Psoas muscle (tissue), 8 donors: Measurements from ENCODE around the gene ARHGAP42. TPM values are rescaled to one million over a fixed set of nuclear protein-coding genes. Genes with fewer than 3 reads are reported as not detected.

Experiments used
- ATAC-seq, 4 donors: fragments of 200-7000 bp; cut with Tn5 transposase; one replicate each; pipeline ENCODE4 v1.9.1; 2020; ENCODE audit warnings: moderate library complexity in 3 of 4, mild to moderate bottlenecking in 2 of 4
- DNase-seq, 2 donors: peaks; one replicate each; pipeline ENCODE4 v3.0.0-alpha.2; 2020
- H3K27ac ChIP-seq: fragments of 200-600 bp; one replicate; pipeline ENCODE4 v1.8.0; 2022
- H3K27me3 ChIP-seq, 3 donors: fragments of 200-600 bp in 1 of 3; one replicate each; pipeline versions ENCODE4 v1.6.1 to v1.8.0; 2013 to 2022; ENCODE audit warnings: low read length in 2 of 3, mild to moderate bottlenecking in 2 of 3, moderate library complexity in 1 of 3; ENCODE audit not compliant: insufficient read depth in 3 of 3
- H3K36me3 ChIP-seq, 2 donors: fragments of 200-600 bp in 1 of 2; one replicate each; pipeline versions ENCODE4 v1.6.1 to v1.8.0; 2013 to 2022; ENCODE audit warnings: low read depth in 1 of 2, mild to moderate bottlenecking in 1 of 2, moderate library complexity in 1 of 2; ENCODE audit not compliant: insufficient read depth in 1 of 2
- H3K4me1 ChIP-seq: fragments of 200-600 bp; one replicate; pipeline ENCODE4 v1.8.0; 2022
- H3K4me3 ChIP-seq: fragments of 200-600 bp; one replicate; pipeline ENCODE4 v1.8.0; 2022; ENCODE audit warnings: mild to moderate bottlenecking
- H3K9me3 ChIP-seq: fragments of 200-600 bp; one replicate; pipeline ENCODE4 v1.8.0; 2022
- WGBS, 3 donors: extraction: QIAGEN DNeasy Blood & Tissue Kit; methylation state at CpG; one replicate each; pipeline versions ENCODE4 v1.1.6 to v1.1.7; 2013; 5-methylcytosine and 5-hydroxymethylcytosine counted together
- intact Hi-C, 2 donors: fragments of 100-400 bp; cut with DNase I; formaldehyde crosslinking; loops; one replicate each; pipeline versions ENCODE4 v1.11.0 to v1.14.2; 2022
- polyA plus RNA-seq, 3 donors: library from polyadenylated mRNA; stranded (reverse); fragments of 200-250 nt; gene quantifications; one replicate each; pipeline ENCODE4 v1.2.3, GENCODE V29; 2013
- total RNA-seq, 4 donors: library from RNA; stranded (reverse); fragmentation: NEBNext Ultra II Directional in 2 of 4; extraction: Animal tissue kit (Norgen Biotek cat#: 25700) in 2 of 4; gene quantifications; one replicate each; pipeline versions ENCODE4 v1.2.1 to v1.2.4, GENCODE V29; 2021 to 2023
- TF ChIP-seq, protein P1 (sequence below): fragments of 200-600 bp; IDR thresholded peaks from one replicate; pipeline ENCODE4 v1.8.0; 2022; ENCODE audit warnings: antibody characterized with exemption
- donor health status: healthy with polysubstance abuse.
- donor health status: DM: no; HTN: no; CAD: no; lungs with moderate emphysema.
- donor health status: Bipolar disorder and iron deficiency.
- donor health status: healthy.
- donor health status: DM: yes; HTN: yes; CAD: no.
- donor health status: DM: no; HTN: no; CAD: no.
- donor health status: DM: no; HTN: no; CAD: no.
- donor health status: DM: yes; HTN: yes; CAD: no.

The ARHGAP42 gene
- total and polyA plus RNA-seq, 7 donors: 3.8 to 12.3 (median 7.2) TPM

DNA sequence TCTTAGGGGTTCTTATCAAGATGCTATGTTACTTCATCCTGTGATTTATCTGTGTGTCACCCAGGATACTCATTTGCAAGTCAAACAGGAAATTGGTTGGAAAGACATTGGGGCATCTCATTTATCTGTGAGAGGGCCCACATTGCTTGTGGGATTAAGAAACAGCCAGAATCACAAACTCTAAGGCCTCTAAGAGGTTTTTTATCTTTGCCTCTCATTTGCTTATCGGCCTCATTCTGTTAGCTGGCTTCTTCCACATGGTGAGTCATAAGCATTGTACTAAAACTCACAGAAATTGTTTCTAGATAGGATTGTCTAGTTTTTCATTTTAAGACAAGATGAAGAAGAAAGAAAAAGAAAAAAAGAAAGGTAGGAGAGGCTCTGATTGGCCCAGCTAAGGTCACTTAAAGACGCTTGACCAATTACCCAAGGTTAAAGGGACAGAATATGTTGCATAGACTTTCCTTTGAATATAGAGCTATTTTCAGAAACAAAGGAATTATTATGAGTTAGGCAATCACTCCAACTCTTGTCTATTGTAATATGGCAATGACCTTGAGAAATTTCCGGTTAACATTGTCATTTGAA is 121.9 kb downstream of the ARHGAP42 start:
- ATAC-seq: no peak
- WGBS, 3 donors: 65 to 79% (median 70%) methylated on average over 3 of the region's 3 CpGs
- H3K27ac ChIP-seq: no peak overlapping the region
- no peaks in the 10 kb centered on the region for H3K9me3 ChIP-seq
- TF ChIP-seq, protein P1, sequence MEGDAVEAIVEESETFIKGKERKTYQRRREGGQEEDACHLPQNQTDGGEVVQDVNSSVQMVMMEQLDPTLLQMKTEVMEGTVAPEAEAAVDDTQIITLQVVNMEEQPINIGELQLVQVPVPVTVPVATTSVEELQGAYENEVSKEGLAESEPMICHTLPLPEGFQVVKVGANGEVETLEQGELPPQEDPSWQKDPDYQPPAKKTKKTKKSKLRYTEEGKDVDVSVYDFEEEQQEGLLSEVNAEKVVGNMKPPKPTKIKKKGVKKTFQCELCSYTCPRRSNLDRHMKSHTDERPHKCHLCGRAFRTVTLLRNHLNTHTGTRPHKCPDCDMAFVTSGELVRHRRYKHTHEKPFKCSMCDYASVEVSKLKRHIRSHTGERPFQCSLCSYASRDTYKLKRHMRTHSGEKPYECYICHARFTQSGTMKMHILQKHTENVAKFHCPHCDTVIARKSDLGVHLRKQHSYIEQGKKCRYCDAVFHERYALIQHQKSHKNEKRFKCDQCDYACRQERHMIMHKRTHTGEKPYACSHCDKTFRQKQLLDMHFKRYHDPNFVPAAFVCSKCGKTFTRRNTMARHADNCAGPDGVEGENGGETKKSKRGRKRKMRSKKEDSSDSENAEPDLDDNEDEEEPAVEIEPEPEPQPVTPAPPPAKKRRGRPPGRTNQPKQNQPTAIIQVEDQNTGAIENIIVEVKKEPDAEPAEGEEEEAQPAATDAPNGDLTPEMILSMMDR: no peak
- no peak for DNase-seq
- H3K4me1 ChIP-seq: no peaks in the 10 kb centered on the region
- intact Hi-C loops: no loop called here
- H3K36me3 ChIP-seq: no peaks in the 10 kb centered on the region
- H3K27me3 ChIP-seq: no peaks in the 10 kb centered on the region
- no peak overlapping the region for H3K4me3 ChIP-seq

DNA sequence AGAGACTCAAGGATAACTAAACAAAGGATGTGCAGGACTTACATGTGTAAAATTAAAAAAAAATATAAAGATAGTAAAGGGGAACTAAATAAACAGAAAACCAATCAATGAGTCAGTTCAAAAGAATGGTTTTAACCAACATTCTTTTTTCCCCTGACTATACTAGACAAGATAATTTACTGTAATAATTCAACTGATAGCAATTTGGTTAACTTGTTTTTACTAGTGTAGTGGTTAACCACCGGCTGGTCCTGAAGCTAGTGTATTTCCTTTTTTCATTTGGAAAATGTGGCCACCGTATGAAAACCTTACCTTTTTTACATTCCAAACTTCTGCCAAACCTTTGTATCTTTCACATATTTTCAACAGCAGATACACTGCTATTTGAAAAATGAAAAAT is 123.1 kb downstream of the ARHGAP42 start:
- no peaks in the 10 kb centered on the region for H3K4me1 ChIP-seq
- no peak for ATAC-seq
- TF ChIP-seq, protein P1: no peak
- H3K9me3 ChIP-seq: no peaks in the 10 kb centered on the region
- H3K27me3 ChIP-seq: no peaks in the 10 kb centered on the region
- H3K4me3 ChIP-seq: no peak overlapping the region
- 87 to 89% (median 87%) methylated on average over 2 of the region's 2 CpGs for WGBS, 3 donors
- intact Hi-C loops: no loop called here
- no peaks in the 10 kb centered on the region for H3K36me3 ChIP-seq
- DNase-seq: no peak
- H3K27ac ChIP-seq: no peak overlapping the region

DNA sequence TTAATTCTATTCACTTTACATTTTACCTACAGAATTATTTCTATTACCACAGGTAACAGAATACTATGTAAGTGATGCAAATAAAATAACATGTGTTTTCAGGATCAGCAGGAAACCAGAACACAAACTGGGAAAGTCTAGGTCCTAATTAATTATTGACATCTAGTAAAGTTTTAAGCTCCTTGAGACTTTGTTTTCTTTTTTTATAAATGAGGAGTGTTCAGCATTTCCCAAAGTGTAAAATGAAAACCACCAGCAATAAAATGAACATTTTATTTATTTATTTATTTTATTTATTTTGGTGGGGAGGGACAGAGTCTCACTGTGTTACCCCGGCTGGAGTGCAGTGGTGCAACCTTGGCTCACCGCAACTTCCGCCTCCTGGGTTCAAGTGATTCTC is 123.6 kb downstream of the ARHGAP42 start:
- ATAC-seq: no peak
- Histone ChIP-seq H3K9me3 (no peaks in the 10 kb centered on the region), H3K27me3 (no peaks in the 10 kb centered on the region), H3K27ac (no peak overlapping the region), H3K4me1 (no peaks in the 10 kb centered on the region), H3K4me3 (no peak overlapping the region), H3K36me3 (no peaks in the 10 kb centered on the region)
- intact Hi-C loops: no loop called here
- no peak for DNase-seq
- TF ChIP-seq, protein P1: no peak
- WGBS, 3 donors: 92 to 97% (median 97%) methylated on average over 3 of the region's 3 CpGs

DNA sequence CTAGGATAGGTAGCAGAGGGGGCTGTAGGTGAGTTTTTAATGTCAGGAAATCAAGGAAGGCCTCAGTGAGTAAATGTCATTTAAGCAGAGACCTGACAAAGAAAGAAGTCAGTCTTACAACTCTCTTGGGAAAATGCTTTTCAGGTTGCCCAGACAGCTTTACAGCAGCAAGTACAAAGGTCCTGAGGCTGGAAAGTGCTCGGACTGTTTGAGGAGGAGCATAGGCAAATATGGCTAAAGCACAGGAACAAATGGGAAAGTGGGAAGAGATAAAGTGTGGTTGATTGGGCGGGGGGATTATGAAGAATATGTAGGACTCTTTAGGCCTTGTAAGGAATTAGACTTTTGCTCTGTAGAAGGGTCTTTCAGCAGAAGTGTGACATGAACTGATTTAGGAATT is 125.4 kb downstream of the ARHGAP42 start:
- no peak for DNase-seq

More for the DNA sequence above, 125.4 kb downstream of the ARHGAP42 start:
- Histone ChIP-seq H3K4me1 (no peaks in the 10 kb centered on the region), H3K4me3 (no peak overlapping the region), H3K27me3 (no peaks in the 10 kb centered on the region), H3K9me3 (no peaks in the 10 kb centered on the region), H3K36me3 (no peaks in the 10 kb centered on the region), H3K27ac (no peak overlapping the region)
- ATAC-seq: no peak
- 91 to 95% (median 94%) methylated on average over 2 of the region's 2 CpGs for WGBS, 3 donors
- intact Hi-C loops: no loop called here
- TF ChIP-seq, protein P1: no peak
